GM12878 (cell line): ENCODE results near the gene GCNT2. TPM values are rescaled to one million over a fixed set of nuclear protein-coding genes. Genes with fewer than 3 reads are reported as not detected.
A peak's percentile ranks its signal among the peaks of the same experiment; 100 is the strongest.

Source experiments
- ATAC-seq: fragments of 200-7000 bp; cut with Tn5 transposase; 3 replicates; pipeline ENCODE4 v1.9.1; 2020; ENCODE audit warnings: mild to moderate bottlenecking, moderate library complexity
- BruUV-seq: library from RNA; stranded (reverse); fragments of 400-500 nt; replicated peaks from 2 replicates; lab custom pipeline; 2021; lab: Mats Ljungman, UMichigan
- CTCF ChIA-PET: fragments of 300-600 bp; sonication (Branson Sonifier 250); formaldehyde crosslinking; extraction: SDS; loops from one replicate; lab custom pipeline; 2021; ENCODE audit warnings: inconsistent platforms; lab: Yijun Ruan, JAX
- POLR2A ChIA-PET: fragments of 350-600 bp; formaldehyde crosslinking; extraction: SDS; loops from one replicate; lab custom pipeline; 2021; ENCODE audit warnings: inconsistent platforms; lab: Charles Lee
- RAD21 ChIA-PET: fragments of 300-600 bp; sonication (Branson Sonifier 250); formaldehyde crosslinking; loops from one replicate; lab custom pipeline; 2023; ENCODE audit warnings: antibody characterized with exemption; ENCODE audit not compliant: unreplicated experiment; lab: Charles Lee
- SMC1A ChIA-PET: fragments of 300-600 bp; sonication (Branson Sonifier 250); formaldehyde crosslinking; loops from one replicate; lab custom pipeline; 2023; ENCODE audit not compliant: unreplicated experiment, uncharacterized antibody; lab: Charles Lee
- DNase-seq: peaks from one replicate; pipeline ENCODE4 v3.0.0-alpha.2; 2011; ENCODE audit warnings: low read depth, low spot score
- FAIRE-seq: peaks from 3 replicates; lab custom pipeline; 2011; peaks lifted over from hg19 to GRCh38; lab: Jason Lieb, UNC
- H2AFZ ChIP-seq: 2 replicates; pipeline ENCODE4 v1.6.0; 2011; ENCODE audit warnings: low read depth, low read length, control low read depth; ENCODE audit not compliant: control insufficient read depth
- H3K27ac ChIP-seq: 2 replicates; pipeline ENCODE4 v1.5.1; 2011; ENCODE audit warnings: control low read depth; ENCODE audit not compliant: control insufficient read depth, insufficient read depth
- H3K27me3 ChIP-seq, 2 experiments: replicated peaks in 1 of 2; 2 replicates each; pipeline versions ENCODE4 v1.6.0 to v1.6.1; 2011; ENCODE audit warnings: low read length in 1 of 2; ENCODE audit not compliant: control insufficient read depth in 2 of 2, insufficient read depth in 2 of 2
- H3K36me3 ChIP-seq, 2 experiments: 2 replicates each; pipeline ENCODE4 v1.5.1; 2011; ENCODE audit warnings: low read length in 1 of 2; ENCODE audit not compliant: control insufficient read depth in 2 of 2, insufficient read depth in 2 of 2
- H3K4me1 ChIP-seq: 2 replicates; pipeline ENCODE4 v1.6.1; 2011; ENCODE audit warnings: mild to moderate bottlenecking, low read length, moderate library complexity, mixed read lengths; ENCODE audit not compliant: control insufficient read depth, insufficient read depth
- H3K4me2 ChIP-seq: 2 replicates; pipeline ENCODE4 v1.6.0; 2011; ENCODE audit warnings: control low read depth; ENCODE audit not compliant: control insufficient read depth, insufficient read depth
- H3K4me3 ChIP-seq: fragments of 200-600 bp; sonication (generic); 2 replicates; pipeline ENCODE4 v1.5.1; 2016
- H3K79me2 ChIP-seq: 2 replicates; pipeline ENCODE4 v1.6.0; 2011; ENCODE audit warnings: low read length; ENCODE audit not compliant: control insufficient read depth, insufficient read depth
- H3K9ac ChIP-seq: 2 replicates; pipeline ENCODE4 v1.8.0; 2011; ENCODE audit warnings: low read length, control low read depth, mixed read lengths; ENCODE audit not compliant: control insufficient read depth, insufficient read depth
- H3K9me3 ChIP-seq: replicated peaks from 3 replicates; pipeline ENCODE4 v1.5.1; 2011; ENCODE audit warnings: mild to moderate bottlenecking, low read length; ENCODE audit not compliant: control insufficient read depth, insufficient read depth
- H4K20me1 ChIP-seq: 2 replicates; pipeline ENCODE4 v1.6.0; 2011; ENCODE audit not compliant: control insufficient read depth, insufficient read depth
- ETV6 ChIP-seq, 2 experiments: fragments of 450-650 bp in 1 of 2; IDR thresholded peaks in 1 of 2; conservative IDR thresholded peaks in 1 of 2; 2 replicates each; pipeline ENCODE4 v1.6.1; 2014; ENCODE audit warnings: antibody characterized with exemption in 1 of 2, borderline replicate concordance in 1 of 2, low read depth in 1 of 2, mild to moderate bottlenecking in 1 of 2, moderate library complexity in 1 of 2
- HDAC2 ChIP-seq: fragments of 200-600 bp; sonication (generic); IDR thresholded peaks from 2 replicates; pipeline ENCODE4 v1.6.1; 2017
- IKZF1 ChIP-seq: fragments of 450-650 bp; conservative IDR thresholded peaks from 2 replicates; pipeline ENCODE4 v1.6.1; 2017; ENCODE audit warnings: antibody characterized with exemption, mild to moderate bottlenecking
- NFIC ChIP-seq: IDR thresholded peaks from 2 replicates; pipeline ENCODE4 v1.6.1; 2012; ENCODE audit warnings: low read depth, mild to moderate bottlenecking, inconsistent platforms, low read length, moderate library complexity
- ZBED1 ChIP-seq: IDR thresholded peaks from 2 replicates; pipeline ENCODE4 v1.6.1; 2016; ENCODE audit warnings: borderline replicate concordance
- WGBS: methylation state at CpG from one replicate; pipeline ENCODE4 v1.1.6; 2016; ENCODE audit warnings: low lambda C conversion rate; ENCODE audit not compliant: insufficient replicate concordance, insufficient coverage; ENCODE audit errors: missing lambda C conversion rate; 5-methylcytosine and 5-hydroxymethylcytosine counted together
- in situ Hi-C: fragments of 300-500 bp; cut with MboI; formaldehyde crosslinking; loops from 9 replicates; pipeline ENCODE4 v1.14.3; 2018; ENCODE audit warnings: mixed read lengths
- intact Hi-C: fragments of 100-400 bp; cut with micrococcal nuclease; formaldehyde crosslinking; loops from one replicate; pipeline ENCODE4 v1.14.2; 2022; ENCODE audit not compliant: unreplicated experiment
- polyA plus RNA-seq, 11 experiments: library from polyadenylated mRNA; depleted of rRNA in 4 of 11; unstranded in 6 of 11; stranded (reverse) in 5 of 11; fragments of >200 nt; fragmentation: Nextera tagmentation in 4 of 11; fragmentation: Illumina TruSeq in 1 of 11; extraction: Ambion mirVana in 4 of 11; extraction: Trizol in 1 of 11; gene quantifications; 1 replicate in 1 of 11; 2 replicates in 10 of 11; pipeline versions ENCODE4 v1.2.1 to v1.2.3, GENCODE V29; 2011 to 2016; ENCODE audit warnings: inconsistent platforms in 2 of 11, missing spikeins in 2 of 11, low read depth in 1 of 11
- total RNA-seq, 4 experiments: library from RNA; depleted of rRNA in 3 of 4; stranded (reverse); fragments of >200 nt in 3 of 4; fragmentation: Illumina TruSeq in 1 of 4; extraction: Trizol in 1 of 4; gene quantifications; 2 replicates each; pipeline versions ENCODE4 v1.2.1 to v1.2.3, GENCODE V29; 2013 to 2021
- TF ChIP-seq, protein P1 (sequence below): IDR thresholded peaks from 2 replicates; pipeline ENCODE4 v1.6.1; 2012; ENCODE audit warnings: low read depth, low read length, improper control_type of control experiment
- TF ChIP-seq, protein P2 (sequence below): fragments of 450-650 bp; conservative IDR thresholded peaks from 2 replicates; pipeline ENCODE4 v1.6.1; 2017; ENCODE audit warnings: mild to moderate bottlenecking, moderate library complexity
- TF ChIP-seq, protein P3 (sequence below): IDR thresholded peaks from 2 replicates; pipeline ENCODE4 v1.6.1; 2011; ENCODE audit warnings: mild to moderate bottlenecking, low read depth, low read length, moderate library complexity; ENCODE audit not compliant: insufficient replicate concordance
- TF ChIP-seq, protein P4 (sequence below): fragments of 450-650 bp; IDR thresholded peaks from 2 replicates; pipeline ENCODE4 v1.6.1; 2014; ENCODE audit warnings: mild to moderate bottlenecking
- TF ChIP-seq, protein P5 (sequence below): fragments of 450-650 bp; formaldehyde crosslinking; IDR thresholded peaks from 2 replicates; pipeline ENCODE4 v1.5.0; 2022; ENCODE audit warnings: mild to moderate bottlenecking, missing genetic modification characterization

Gene GCNT2
- total and polyA plus RNA-seq, 10 of the 15 experiments (the other 5 are each of a cell fraction or from before 2014, with no cell fraction given), result 5.0 to 21.6 (median 11.9) TPM

DNA sequence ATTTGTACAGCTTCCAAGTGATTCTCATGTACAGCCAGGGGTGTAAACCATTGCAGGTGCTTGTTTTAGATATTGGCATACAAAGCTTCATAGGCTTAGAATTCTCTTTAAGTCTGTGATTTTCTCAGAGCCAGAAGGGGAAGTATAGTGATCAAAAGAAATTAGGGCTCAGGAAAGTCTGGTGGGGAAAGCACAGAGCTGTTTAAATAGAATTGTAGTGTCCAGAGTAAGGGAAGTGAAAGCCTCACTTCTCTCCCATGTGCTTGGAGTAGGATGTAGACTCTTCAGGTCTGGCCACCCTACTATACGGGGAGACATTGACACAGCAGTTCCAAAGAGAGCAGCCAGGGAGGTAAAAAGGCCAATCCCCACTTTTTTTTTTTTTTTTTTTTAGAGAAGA, 10.4 kb downstream of the GCNT2 start (continued):
- TF ChIP-seq, protein P1, sequence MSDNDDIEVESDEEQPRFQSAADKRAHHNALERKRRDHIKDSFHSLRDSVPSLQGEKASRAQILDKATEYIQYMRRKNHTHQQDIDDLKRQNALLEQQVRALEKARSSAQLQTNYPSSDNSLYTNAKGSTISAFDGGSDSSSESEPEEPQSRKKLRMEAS, result no peak
- peak; percentile 59; the same call in 1 of the 2 replicates for TF ChIP-seq ZBED1
- TF ChIP-seq, protein P2, sequence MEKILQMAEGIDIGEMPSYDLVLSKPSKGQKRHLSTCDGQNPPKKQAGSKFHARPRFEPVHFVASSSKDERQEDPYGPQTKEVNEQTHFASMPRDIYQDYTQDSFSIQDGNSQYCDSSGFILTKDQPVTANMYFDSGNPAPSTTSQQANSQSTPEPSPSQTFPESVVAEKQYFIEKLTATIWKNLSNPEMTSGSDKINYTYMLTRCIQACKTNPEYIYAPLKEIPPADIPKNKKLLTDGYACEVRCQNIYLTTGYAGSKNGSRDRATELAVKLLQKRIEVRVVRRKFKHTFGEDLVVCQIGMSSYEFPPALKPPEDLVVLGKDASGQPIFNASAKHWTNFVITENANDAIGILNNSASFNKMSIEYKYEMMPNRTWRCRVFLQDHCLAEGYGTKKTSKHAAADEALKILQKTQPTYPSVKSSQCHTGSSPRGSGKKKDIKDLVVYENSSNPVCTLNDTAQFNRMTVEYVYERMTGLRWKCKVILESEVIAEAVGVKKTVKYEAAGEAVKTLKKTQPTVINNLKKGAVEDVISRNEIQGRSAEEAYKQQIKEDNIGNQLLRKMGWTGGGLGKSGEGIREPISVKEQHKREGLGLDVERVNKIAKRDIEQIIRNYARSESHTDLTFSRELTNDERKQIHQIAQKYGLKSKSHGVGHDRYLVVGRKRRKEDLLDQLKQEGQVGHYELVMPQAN, result no peak

DNA sequence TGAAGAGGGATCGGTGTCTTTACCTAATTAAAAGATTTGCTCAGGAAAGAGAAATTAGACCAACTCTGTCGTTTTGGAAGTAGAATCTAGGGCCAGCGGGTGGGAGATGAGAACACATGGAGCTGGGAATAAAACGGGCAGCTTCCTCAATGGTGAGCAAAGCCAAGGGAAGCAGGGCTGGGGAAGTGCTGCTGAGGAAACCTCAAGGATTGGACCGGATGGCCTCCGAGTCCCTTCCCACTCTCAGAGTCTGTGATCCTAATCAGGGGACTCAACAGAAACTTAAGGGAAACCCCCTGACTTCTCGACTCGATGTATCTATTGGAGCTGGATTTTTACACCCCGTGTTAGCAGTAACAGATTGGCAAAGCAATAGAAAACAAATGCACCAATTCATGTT, 10.8 kb downstream of the GCNT2 start:
- CTCF ChIA-PET, result interaction anchor here (1.2 to 1.8 kb wide), 2 partner anchors 10 to 269 kb away, joined by 4 read pairs; no protein-coding TSS in a partner anchor
- no peaks in the 10 kb centered on the region for H3K27me3 ChIP-seq
- RAD21 ChIA-PET, result interaction anchor here (0.5 to 2.1 kb wide), 7 partner anchors 11 to 189 kb away, joined by 3 to 8 read pairs (median 4); partner anchors contain the start of genes C6orf52, GCNT2 and PAK1IP1
- no peaks in the 10 kb centered on the region for H4K20me1 ChIP-seq
- H3K36me3 ChIP-seq, result no peaks in the 10 kb centered on the region
- peak overlapping the region; percentile 85 for H3K27ac ChIP-seq
- SMC1A ChIA-PET, result interaction anchor here (0.7 to 2.1 kb wide), 6 partner anchors 9 to 965 kb away, joined by 3 to 9 read pairs (median 4); partner anchors contain the start of gene TMEM14B
- no peak for FAIRE-seq
- peak overlapping the region; percentile 77 for H3K9ac ChIP-seq
- H3K79me2 ChIP-seq, result peaks cover 65% of the 10 kb centered on the region
- H3K4me3 ChIP-seq, result peak overlapping the region; percentile 82
- H3K4me1 ChIP-seq, result peaks cover 23% of the 10 kb centered on the region
- WGBS, result 11% methylated on average over 9 of the region's 9 CpGs
- H2AFZ ChIP-seq, result no peak overlapping the region
- peak; percentile 3; the same call in 1 of the 3 replicates for ATAC-seq
- intact Hi-C loops (loop anchor here (10.0 kb wide), 2 partner anchors 193 to 563 kb away; partner anchors contain the start of genes SMIM13 and TMEM14C), in situ Hi-C loops (no loop called here)
- no peaks in the 10 kb centered on the region for H3K9me3 ChIP-seq
- no TSS peak for BruUV-seq
- peak overlapping the region; percentile 94 for H3K4me2 ChIP-seq
- no peak for DNase-seq
- POLR2A ChIA-PET, result interaction anchor here (0.6 to 1.9 kb wide), 4 partner anchors 9 to 305 kb away, joined by 3 to 6 read pairs (median 4); partner anchors contain the start of gene C6orf52
- peak; percentile 52; the same call in 1 of the 2 replicates for TF ChIP-seq IKZF1
- TF ChIP-seq, protein P3, sequence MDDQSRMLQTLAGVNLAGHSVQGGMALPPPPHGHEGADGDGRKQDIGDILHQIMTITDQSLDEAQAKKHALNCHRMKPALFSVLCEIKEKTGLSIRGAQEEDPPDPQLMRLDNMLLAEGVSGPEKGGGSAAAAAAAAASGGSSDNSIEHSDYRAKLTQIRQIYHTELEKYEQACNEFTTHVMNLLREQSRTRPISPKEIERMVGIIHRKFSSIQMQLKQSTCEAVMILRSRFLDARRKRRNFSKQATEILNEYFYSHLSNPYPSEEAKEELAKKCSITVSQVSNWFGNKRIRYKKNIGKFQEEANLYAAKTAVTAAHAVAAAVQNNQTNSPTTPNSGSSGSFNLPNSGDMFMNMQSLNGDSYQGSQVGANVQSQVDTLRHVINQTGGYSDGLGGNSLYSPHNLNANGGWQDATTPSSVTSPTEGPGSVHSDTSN, result no peak
- no peak for TF ChIP-seq HDAC2
- 0 out of 4 replicates have a peak, but pooled peaks of 1 of the 2 experiments have one; percentile 9 for TF ChIP-seq ETV6 (conservative IDR thresholded peaks at IDR 0.05 in 1 of 2, IDR thresholded peaks at IDR 0.05 in 1 of 2; ENCODE audit: borderline replicate concordance in 1 of 2, low read depth in 1 of 2)
- peak; percentile 61 for TF ChIP-seq NFIC
- TF ChIP-seq, protein P4, sequence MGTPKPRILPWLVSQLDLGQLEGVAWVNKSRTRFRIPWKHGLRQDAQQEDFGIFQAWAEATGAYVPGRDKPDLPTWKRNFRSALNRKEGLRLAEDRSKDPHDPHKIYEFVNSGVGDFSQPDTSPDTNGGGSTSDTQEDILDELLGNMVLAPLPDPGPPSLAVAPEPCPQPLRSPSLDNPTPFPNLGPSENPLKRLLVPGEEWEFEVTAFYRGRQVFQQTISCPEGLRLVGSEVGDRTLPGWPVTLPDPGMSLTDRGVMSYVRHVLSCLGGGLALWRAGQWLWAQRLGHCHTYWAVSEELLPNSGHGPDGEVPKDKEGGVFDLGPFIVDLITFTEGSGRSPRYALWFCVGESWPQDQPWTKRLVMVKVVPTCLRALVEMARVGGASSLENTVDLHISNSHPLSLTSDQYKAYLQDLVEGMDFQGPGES, result no peak
- TF ChIP-seq, protein P5, sequence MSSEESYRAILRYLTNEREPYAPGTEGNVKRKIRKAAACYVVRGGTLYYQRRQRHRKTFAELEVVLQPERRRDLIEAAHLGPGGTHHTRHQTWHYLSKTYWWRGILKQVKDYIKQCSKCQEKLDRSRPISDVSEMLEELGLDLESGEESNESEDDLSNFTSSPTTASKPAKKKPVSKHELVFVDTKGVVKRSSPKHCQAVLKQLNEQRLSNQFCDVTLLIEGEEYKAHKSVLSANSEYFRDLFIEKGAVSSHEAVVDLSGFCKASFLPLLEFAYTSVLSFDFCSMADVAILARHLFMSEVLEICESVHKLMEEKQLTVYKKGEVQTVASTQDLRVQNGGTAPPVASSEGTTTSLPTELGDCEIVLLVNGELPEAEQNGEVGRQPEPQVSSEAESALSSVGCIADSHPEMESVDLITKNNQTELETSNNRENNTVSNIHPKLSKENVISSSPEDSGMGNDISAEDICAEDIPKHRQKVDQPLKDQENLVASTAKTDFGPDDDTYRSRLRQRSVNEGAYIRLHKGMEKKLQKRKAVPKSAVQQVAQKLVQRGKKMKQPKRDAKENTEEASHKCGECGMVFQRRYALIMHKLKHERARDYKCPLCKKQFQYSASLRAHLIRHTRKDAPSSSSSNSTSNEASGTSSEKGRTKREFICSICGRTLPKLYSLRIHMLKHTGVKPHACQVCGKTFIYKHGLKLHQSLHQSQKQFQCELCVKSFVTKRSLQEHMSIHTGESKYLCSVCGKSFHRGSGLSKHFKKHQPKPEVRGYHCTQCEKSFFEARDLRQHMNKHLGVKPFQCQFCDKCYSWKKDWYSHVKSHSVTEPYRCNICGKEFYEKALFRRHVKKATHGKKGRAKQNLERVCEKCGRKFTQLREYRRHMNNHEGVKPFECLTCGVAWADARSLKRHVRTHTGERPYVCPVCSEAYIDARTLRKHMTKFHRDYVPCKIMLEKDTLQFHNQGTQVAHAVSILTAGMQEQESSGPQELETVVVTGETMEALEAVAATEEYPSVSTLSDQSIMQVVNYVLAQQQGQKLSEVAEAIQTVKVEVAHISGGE (CRISPR knock-in tag), result no peak
